Measurements from ENCODE around the gene AARS2.

Gene AARS2

DNA sequence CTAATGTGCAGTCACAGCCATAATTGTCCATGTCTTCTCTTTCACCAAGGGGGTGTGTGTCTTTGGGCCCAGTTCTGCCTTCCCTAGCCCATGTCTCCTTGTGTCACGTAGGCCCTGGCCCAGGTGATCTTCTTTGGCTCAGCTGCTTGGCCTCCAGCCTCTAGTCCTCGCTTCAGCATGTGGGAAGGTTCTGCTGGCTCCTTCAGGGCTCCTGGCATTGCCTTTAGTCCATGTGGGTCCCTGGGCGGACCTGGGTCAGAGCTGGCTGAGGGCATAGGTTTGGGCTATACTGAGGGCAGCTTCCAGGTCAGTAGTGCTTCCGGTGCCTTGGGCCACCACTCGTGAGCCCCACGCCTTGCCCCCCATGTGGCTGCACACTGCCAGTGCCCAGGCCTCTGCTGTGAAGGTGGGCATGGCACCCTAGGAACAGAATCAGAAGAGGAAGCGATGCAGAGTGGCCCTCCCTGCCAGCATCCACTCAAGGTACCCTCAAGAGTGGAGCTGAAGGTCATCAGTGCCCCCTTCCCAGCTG, 12.8 kb downstream of the AARS2 start:
- DNase-seq (ENCODE audit: low spot score): no peak

DNA sequence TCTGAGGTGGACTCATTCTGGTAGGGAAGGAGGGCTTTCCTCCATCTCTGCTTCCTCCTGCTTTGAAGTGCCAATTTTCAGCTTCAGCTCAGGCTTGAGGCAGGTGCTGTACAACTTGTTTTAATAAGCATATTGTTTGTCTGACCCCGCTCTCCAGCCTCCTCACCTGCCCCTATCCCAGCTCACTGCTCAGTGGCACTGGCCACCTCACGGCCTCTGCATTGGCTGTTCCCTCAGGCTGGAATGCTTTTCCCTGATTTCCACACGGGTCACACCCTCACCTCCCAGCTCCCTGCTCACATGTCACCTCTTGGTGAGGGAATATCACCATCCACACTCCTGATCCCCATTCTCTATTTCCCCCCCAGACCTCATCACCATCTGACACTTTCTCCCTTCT, 14.3 kb downstream of the AARS2 start:
- no peak for DNase-seq (ENCODE audit: low spot score)

DNA sequence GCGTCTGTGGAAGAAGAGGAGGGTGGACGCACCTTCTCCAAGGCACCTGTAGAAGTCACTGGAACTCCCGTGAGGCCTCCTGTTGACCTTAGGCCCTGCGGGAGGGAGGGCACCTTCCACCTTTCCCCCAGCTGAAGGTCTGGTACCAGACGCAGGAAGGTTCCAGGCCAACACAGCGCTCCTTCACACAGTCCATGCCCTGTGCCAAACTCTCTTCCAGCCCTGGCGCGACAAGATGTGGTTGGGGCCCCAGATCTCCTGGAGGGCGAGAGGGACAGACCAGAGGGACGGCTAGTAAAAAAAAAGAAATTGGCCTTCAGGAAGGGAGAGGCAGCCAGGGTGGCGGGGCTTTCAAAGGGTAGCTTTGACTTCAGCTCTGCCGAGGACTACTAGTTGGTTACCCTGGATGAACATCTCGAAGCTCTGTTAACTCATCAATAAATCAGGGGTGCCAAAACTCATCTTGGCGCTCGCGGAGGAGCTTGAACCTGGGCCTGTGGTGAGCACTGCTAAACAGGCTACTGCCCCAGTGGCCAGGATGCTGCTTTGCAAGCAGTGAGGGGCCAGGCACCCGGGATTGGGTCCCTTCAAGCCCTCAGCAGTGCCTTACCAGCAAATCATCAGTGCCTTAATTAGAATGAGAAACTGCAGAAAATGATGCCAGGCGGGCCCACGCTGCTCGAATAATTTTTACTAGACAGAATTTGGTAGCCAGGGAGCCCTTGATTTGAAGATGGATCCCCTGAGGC, 14.9 kb downstream of the AARS2 start:
- DNase-seq (ENCODE audit: low spot score): no peak

DNA sequence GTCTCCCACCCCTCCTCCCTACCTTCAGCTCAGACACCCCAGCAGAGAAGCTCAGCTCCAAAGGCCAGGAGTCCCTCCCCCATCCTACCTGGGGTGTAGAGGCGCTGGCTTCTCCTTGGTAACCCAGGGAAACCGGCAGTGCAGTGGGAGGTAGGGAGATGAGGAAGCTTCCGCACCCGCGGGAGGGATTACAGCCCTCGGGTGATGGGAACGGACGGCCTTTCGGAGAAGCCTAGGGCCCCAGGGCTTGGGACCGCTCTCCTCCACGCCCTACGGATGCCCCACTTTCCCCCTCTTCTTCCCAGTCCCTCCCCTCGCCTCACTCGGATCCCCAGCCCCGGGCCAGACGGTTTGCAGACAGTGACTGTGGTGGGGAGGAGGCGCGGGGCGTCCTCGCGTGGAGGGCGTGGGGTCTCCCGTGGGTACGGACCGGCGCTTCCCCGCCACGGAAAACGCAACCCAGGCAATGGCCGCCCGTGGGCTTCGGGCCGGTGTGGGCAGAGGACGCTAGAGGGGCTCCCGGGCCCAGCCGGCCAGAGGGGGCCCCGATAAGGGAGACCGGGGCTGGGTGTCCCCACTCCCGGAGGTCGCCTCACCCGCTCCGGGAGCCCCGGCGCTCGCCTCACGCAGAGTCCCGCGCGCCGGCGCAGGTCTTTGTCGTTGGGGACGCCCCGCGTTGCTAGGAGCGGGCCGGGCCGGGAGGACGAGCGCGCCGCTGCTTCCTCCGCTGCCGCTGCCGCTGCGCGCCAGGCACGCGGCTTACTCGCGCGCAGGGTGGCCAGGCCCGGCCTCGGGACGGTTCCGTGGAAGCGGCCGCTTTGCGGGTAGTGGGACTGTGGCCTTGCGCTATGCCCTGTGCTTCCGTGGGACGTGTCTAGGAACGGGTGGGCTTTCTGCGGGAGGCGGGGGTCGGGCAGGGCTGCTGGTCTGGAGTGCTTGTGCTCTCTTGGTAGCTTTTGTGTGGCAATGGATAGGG, 15.8 kb downstream of the AARS2 start:
- peak; percentile 30 for DNase-seq (ENCODE audit: low spot score)

DNA sequence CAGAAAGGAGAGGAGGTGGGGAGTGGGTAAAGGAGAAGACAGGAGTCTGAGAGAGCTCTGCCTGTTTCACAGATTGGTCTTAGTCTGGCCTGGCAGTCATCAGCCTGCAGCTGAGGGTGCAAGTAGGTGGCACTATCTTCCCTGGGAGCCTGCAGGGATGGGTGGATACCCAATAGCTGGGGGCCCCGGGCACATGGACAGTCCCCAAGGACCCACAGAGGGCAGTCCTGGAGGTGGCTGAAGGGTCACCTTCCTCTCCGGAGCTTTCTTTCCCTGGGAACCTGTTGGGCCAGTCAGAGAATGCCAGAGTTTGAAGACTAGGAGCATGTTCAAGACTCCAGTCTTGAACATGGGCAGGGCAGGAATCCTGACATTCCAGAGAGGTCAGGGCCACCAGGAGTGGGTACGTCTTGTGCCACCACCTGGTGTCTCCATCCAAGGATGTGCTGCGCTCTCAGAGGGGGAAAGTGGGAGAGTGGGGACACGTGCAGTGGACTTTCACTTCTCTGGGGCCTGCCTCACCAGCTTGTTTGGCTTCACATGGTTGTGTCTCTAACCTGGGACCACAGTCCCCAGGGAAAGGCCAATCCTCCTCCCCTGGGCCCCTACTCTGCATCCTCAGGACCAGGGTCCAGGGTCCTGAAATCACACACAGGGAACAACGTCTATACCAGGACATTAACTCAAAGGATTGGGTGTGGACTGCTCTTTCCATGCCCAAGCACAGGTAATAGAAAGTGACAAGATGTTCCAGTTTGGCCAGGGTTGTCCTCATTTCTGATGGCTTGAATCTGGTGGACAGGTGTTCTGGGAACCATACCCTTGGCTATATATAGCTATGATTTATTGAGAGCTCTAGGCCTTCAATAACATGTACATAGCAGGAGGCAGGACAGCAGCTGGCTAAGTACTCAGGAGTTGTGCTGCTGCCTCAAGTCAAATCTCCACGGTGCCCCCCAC, 18.0 kb downstream of the AARS2 start:
- DNase-seq (ENCODE audit: low spot score): no peak

DNA sequence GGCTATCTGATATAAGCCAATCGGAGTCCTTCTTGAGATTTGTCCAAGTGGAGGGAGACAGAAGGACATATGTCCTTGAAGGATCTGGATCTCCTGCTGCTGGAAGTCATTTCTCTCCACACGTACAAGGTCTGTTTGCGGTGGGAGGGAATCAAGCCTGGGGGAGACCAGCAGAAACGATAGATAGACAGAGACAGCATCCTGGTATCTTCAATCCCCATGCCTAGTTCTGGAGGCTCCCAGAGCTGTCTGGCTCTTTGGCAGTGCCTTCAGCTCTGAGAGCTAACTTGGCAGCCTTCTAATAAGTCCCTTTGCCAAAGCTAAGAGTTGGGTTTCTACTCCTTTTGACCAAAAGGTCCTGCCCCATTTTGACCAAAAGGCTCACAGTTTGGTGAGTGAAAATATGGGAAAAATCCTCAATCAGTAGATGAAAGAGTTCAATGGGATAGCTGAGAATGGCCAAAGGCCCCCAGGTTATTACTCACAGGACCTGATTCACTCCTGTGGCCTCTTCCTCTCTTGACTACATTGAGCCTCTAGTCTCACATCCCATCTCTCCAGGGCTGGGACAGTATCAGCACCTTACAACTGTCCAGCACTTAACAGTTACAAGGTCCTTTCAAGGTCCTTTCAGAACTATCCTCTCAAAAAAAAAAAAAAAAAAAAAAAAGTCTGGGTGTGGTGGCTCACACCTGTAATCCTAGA, 20.3 kb downstream of the AARS2 start:
- no peak for DNase-seq (ENCODE audit: low spot score)

DNA sequence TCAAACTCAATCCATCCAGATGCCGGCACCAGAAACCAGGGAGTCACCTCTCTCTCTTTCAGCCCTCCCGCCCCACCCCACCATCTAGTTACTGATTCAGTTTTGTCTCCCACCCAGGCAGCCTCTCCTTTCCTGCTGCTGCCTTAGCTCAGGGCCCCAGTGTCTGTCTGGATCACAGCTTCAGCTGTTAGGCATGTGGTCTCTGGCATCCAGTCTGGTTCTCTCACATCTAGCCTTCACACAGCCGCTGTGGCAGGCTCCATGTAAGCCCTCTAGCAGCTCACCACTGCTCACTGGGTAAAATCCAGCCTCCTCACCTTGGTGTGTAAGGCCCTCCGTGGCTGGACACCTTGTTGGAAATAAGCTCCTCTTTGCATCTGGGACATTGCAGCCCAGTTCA, 21.3 kb downstream of the AARS2 start:
- DNase-seq (ENCODE audit: low spot score): no peak

DNA sequence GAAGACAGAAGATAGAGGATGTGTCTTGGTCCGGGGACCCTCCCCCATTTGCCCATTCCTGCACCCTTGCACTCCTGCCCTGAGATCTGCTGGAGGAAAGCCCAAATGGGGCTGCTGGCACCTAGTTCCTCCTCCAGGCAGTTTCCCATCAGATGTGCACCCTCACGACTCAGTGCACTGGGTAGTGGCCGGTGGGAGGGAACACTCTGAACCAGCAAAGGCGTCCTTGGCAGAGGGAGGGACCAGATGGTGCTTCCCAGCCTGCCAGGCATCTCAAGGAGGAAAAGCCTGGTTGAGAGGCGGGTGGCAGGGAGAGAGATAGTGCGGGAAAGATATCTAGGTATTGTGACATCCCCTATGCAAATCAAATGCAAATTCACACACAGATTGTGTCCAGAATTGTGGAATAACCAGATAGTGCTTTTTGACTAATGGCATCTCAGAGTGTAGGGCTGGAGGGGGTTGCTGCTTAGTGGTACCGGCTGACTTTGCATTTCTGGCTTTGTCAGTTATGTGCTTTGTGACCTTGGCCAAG, 23.4 kb downstream of the AARS2 start:
- DNase-seq (ENCODE audit: low spot score): no peak

DNA sequence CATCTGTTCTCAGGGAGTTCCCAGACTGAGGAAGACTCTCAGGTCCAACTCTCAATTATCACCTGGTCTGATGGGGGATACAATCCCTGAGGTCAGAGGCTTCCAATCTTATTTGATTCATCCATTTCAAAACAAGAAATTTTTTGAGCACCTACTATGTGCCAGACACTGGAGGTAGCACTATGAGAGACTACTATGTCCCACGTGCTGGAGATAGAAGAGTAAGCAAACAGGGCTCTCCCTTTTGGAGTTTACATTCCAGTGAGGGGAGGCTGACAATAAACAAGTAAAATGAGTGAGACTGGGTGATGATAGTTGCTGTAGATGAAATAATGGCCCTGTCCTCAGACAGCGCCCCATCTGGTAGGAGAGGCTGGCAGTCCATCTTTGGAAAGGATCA, 26.4 kb downstream of the AARS2 start:
- DNase-seq (ENCODE audit: low spot score): no peak

DNA sequence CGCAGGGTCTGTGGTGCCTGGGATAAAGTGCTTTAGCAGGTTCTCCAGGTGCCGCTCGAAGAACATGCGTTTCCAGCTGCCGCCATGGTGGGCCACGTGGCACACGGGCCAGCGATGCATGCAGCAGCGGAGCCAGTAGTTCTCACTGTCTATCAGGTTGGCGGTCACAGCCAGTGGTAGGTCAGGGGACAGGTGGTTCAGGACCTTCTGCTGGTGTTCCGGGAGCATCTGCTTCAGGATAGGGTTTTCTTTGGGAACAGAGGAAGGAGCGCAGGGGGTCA, 26.9 kb downstream of the AARS2 start:
- no peak for DNase-seq (ENCODE audit: low spot score)

DNA sequence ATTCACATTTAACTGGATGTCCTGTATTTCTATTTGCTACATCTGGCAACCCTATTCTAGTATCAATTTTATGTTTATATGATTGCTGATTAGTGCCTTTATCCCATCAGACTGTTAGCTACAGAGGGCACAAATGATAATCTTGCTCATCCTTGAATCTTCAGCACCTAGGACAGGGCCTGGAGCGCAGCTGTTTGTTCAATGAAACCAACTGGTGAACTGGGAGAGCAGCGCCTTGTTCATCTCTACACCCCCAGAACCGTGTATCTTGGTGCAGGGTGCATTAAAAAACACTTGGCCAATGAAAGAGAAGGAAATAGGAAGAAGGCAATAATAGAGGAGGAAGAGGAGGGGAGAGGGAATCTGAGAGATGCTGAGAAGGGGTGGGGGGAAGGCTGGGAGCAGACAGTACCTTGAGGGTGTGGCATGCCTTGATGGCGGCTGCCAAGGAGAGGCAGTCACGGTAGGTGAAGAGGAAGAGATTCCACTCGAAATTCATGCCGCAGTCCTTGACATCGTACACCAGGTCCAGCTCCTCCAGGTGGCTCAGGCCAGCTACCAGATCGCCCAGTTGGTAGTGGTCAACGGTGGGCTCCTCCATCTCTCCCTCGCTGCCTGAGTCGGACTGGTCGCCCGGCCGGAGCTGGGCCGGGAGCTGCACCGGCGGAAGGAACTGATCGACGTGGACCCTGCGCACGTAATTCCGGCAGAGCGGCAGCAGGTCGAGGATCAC, 27.4 kb downstream of the AARS2 start:
- DNase-seq (ENCODE audit: low spot score): no peak

DNA sequence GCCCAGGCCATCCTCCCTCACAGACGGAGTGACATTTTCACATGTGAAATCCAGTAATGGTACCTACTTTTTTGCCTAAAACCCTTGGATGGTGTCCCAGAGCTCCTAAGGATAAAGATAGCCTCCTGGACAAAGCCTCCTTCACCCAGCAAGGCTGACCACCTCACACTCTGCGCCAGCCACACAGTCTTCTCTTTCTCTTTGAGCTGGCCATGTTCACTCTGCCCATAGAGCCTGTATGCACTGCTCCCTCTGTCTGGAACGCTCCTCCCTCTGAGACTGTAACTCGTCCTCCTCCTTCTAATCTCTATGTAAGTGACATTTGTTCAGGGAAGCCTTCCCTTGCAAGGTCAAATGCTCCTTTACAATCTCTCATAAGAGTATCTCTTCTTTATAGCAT, 28.3 kb downstream of the AARS2 start:
- DNase-seq (ENCODE audit: low spot score): no peak

DNA sequence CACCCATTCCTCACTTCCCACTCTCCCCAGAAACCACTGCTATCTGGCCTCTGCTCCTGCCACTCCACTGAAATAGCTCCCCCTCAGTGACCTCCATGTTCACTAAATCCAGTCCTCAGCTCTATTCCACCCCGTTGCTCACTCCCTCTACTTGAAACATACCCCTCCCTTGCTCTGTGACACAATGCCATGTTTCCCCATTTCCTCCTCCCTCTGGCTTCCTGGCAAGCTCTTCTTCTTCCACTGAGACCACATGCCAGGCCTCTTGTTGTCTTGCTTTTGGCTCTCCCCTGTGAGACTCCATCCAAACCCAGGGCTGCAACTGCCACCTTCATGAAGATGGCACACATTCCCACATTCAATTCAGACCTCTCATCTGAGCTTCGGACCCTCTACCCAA, 29.0 kb downstream of the AARS2 start:
- no peak for DNase-seq (ENCODE audit: low spot score)

DNA sequence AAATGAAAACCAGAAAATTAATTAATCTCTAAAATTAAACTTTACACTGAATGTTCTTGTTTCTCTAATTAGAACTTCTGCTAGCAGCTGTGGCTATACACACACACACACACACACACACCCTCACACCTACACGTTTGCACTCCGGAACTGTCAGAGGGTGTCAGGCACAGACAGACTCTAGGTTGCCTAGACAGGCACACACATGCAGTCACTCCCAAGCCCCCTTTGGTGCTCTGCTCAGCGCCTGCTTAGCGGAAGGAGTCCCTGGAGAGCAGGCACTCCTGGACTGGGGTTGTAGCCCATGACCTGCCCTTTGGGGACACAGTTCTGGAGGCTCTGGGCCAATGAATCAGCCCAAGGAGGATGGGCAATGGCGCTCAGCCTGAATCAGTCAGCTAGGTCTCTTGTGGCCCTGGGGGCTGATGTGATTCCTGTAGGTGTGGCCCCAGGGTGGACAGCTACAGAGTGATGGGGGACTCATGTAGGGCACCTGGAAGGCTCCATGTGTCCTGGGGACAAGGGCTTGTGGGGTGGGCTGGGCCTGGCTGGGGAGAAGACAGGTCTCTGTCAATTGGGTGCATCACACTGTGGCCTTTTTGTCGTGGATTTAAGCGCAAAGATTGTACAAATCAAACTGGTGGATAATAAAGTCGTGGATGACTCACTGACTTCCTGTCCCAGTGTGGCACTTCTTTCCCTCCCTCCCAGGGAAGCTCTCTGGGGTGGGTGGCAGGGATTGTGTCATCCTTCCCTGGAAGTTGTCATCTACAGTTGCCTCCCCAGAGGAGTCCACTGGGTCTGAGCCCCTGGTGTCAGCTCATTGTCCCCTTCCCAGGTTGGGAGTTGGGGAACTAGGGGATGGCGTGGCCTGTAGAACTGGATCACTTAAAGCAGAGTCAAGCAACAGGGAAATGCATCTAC, 34.1 kb downstream of the AARS2 start:
- DNase-seq (ENCODE audit: low spot score): no peak

DNA sequence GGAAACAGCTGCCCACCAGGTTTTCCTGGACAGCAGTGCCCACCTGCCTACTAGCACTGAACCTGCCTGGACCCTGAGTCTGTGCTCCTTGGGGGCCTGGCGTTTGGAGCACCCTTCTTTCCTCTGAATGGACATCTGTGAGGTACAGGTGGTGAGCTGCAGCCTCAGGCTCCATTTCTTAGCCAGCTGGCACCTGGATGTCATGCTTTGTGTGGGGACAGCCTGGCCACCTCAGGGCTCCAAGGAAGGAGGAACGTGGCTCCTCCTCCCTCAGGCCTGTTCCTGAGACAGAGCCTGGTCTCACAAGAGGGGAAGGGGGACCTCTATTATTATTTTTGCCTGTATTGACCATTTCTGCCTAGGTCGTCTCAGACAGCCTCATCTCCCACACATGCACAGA, 34.8 kb downstream of the AARS2 start:
- no peak for DNase-seq (ENCODE audit: low spot score)

DNA sequence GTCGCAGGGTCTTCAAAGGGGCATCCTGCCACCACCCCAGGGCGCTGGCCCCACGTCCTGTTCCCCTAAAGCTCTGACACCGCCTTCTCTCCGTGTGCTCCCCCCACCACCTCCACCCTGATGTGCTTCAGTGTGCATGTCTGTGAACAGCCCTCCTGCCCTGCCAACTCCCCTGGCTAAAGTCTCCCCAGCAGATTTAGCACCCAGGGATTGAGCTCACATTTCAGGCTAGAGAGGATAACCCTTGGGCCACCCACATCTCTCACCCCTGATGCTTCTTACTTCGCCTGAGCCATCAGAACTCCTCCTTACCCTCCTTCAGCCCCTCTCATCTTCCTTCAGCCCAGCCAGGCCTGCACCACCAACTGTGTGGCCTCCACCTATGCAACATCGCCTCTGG, 35.4 kb downstream of the AARS2 start:
- DNase-seq (ENCODE audit: low spot score): no peak

DNA sequence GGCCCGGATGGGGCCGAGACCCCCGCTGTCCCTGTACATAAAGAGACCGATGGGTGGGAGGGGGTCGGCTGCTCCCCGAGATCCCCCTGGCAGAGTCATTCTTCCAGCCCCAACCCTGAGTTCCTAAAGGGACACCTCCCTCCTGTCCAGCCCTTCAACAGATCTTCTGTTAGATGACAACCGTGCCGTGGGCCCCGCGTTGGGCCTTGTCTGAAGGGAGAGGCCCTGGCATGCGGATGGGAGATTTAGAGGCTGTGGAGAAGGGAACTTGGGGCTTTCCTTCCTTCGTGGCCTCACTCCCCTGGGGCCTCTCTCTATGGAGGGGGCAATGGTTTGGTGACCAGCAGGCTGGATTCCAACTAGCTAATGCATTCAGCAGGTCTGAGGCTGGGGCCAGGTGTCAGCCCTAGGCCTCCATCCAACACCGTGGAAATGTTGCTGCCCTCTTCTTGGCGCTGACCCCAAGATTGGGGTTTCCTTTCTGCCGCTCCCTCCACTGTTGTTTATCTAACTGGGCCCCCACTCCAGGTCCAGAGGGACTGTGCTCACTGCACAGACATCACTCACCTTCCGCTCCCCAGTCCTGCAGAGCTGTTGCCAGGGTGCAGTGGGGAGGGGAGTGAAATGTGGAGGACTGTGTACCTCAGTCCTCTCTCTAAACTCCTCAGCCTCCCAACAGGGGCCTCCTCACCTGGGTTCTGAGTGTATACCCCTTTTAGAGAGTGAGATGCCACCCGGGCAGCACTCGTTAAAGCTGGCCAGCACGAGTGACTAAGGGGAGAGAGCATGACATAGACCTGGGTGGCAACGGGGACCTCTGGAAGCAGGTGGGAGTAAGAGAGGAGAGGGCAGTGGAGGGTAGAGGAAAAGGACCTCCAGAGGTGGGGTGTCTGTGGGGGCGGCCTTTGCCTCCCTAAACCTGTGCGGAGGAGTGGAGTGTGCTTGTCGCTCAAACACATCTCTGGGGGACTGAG, 36.2 kb downstream of the AARS2 start:
- DNase-seq (ENCODE audit: low spot score): no peak
